Stimulated activated CD8-positive, alpha-beta memory T cell treated with anti-CD3 and anti-CD28 coated beads, Interleukin-7, amount 100 ng/mL, for 24 hours (primary cell): Measurements from ENCODE around the gene DMC1.
"Not testable (repeated sequence)": the region's sequence is repeated elsewhere in the genome, so short reads cannot be mapped to it uniquely, and the experiment has no call there.

ENCODE experiments used
- DNase-seq: peaks from one replicate; pipeline ENCODE4 v3.0.0-alpha.2; 2020; ENCODE audit warnings: low read depth

DMC1 gene

GRCh38 chr22:38569972-38570778 lies at the start of gene DMC1:
Gene DMC1, minus strand, starts transcription at chr22:38570183. Its CDS starts 1,927 bp downstream, at chr22:38568256.
- DNase-seq, result peak; percentile 98

- no peak for DNase-seq
These were observed 48.7 kb upstream of the DMC1 start for GRCh38 chr22:38618682-38619081.

- DNase-seq, result no peak
These were observed 48.3 kb upstream of the DMC1 start for GRCh38 chr22:38618258-38618657.

- not testable (repeated sequence) for DNase-seq
These were observed 45.1 kb upstream of the DMC1 start for GRCh38 chr22:38615064-38615405.

DNA sequence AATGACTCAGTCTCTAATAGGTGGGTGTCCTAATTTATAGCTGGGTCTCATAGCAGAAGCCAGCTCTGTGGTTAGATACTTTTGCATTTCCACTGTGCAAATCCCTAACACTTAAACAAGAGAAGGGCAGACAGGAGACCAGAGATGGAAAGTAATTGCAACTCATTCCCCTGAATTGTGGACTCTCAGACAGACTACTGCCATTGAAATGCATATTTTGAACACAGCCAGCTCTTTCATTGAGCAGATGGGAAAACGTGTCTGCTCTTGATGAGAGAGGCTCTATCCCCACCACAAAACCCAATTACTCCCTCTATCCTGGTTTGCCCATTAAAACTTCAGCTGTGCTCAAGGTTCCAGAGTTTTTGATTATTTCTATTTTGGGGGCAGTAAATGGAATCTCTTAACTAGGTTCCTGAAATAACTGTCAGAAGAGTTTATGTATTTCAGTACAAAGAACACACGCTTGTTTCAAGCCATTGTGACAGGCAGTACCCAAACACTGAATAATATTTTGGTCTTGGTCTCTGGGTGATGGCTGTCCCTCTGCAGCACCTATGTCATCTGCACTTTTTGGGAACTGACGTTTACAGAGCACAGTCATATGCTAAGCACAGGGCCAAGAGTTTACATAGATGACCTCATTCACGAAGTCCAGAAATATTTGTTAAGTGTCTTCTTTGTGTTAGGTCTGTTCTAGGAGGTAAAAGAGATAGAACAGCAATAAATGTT lies 44.5 kb upstream of the DMC1 start:
- no peak for DNase-seq

- DNase-seq, result no peak
These were observed 43.6 kb upstream of the DMC1 start for GRCh38 chr22:38613588-38613987.

GRCh38 chr22:38612217-38613006 lies 42.4 kb upstream of the DMC1 start:
- no peak for DNase-seq

DNA sequence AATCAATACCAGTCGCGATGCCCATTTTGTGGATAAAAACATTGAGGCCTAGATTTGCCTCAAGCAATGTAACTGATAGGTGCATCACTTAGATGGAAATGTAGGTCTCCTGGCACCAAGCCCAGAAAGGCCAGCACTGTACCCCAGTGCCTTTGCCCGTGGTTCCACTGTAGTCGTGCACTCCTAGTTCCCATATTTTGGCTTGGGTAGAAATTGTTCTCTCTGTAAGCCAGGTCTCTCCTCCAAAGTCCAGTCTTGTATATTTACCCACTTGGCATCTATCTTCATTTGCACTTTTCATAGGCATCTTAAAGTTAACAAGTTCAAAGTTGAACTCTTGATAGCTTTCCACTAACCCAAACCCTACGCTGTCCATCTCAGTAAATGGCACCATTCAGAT lies 41.6 kb upstream of the DMC1 start:
- no peak for DNase-seq

- no peak for DNase-seq
These were observed 40.3 kb upstream of the DMC1 start for GRCh38 chr22:38610234-38610633.

- DNase-seq, result no peak
These were observed 39.2 kb upstream of the DMC1 start for GRCh38 chr22:38608992-38609750.

DNA sequence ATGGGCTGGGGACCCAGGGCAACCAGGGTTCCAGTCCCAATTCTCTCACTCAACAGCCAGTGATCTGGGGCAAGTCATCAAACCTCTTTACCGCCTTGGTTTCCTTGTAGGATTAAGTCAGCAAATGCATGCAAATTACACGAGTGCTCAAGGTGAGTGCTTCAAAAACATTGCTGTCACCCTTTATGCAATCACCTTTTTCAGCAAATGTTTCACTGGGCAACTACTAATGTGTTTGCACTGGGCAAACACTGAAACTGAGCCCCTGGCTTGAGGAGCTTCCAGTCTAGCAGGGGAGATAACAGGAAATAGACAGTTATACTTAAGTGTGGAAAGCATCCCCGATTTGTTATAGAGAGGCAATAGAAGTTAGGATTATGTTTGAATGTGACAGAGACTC lies 37.7 kb upstream of the DMC1 start:
- no peak for DNase-seq

DNA sequence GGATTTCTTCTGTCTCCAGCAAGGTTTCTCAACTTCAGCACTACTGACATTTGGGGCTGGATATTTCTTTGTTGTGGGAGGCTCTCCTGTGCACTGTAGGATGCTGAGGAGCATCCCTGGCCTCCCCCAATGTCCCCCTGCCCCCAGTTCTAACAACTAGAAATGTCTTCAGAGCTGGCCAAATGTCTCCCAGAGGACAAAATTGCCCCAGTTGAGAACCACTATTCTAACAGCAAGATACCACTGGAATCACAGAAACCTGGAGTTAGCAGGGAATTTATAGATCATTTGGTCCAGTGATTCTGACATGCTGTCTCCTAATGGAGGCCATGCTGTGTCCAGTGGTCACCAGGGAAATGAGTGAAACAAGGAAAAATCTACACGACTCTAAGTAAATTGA lies 32.2 kb upstream of the DMC1 start:
- DNase-seq, result no peak

- no peak for DNase-seq
These were observed 31.3 kb upstream of the DMC1 start for GRCh38 chr22:38601221-38601764.

DNA sequence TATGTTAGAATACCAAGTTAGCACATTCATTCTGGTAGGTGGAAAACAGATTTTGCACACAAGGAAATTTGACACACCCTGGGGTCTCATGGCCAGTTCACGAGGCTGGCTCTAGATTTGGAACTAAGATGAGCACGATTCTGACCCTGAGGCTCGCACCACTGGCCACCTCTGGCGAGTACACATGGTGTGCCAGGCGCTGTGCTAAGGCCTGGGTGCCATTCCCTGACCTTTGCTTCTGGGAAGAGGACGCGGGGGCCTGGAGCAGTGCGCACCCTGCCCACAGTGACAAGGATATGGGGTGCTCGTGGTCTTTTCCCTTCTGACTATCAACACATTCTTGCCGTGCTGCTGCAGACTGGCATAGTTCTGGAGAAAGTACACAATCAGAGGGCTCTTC lies 29.5 kb upstream of the DMC1 start:
- DNase-seq, result no peak

GRCh38 chr22:38582923-38583322 lies 12.9 kb upstream of the DMC1 start:
- DNase-seq, result not testable (repeated sequence)

- DNase-seq, result no peak
These were observed 8.5 kb upstream of the DMC1 start for GRCh38 chr22:38578505-38578904.

DNA sequence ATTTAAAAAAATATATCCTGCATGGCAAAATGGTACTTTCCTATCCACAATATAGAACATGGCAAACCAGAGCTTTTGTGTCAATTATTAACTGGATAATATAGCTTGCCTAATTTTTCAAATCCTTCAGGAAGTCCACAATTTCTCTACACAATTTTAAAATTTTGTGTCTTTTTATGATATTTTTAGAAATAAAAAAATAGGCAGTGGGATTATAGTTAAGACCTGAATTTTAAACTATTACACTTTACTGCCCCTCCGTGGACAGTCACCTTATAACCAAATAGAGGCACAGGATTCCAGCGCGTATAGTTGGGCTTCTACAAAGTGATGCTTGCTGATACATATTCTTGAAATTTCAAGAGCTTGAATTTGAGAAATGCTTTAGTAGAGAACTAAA lies 2.1 kb upstream of the DMC1 start:
- no peak for DNase-seq

DNA sequence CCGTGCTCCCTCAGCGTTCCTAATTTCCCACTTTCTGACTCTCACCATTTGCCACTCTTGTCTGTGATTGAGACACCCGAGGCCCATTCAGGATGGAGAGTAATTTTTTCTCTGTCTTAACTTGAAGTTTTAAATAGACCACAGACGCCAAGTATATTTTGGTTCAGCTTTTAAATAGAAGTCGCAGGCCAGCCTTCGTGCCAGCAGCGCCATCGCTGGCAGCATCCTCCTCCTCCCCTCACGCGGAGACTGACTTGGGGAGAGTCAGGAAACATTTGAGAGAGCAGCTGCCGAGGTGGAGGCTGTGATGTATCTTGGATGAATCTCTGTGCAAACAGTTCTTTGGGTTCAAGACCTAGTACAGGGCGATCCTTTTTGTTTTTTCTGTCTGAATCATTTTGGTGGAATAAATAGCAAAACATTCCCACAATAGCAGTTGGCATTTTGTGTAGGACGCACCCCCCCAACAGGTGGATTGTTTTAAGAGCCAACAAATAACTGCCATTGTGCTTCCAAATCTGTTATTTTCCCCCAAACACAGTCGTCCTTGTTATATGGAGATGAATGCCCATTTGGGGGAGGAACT lies 889 bp upstream of the DMC1 start:
- no peak for DNase-seq

GRCh38 chr22:38569181-38569971 lies 607 bp downstream of the DMC1 start:
- DNase-seq, result no peak

- no peak for DNase-seq
These were observed 2.3 kb downstream of the DMC1 start for GRCh38 chr22:38567531-38568285.
